Measurements from ENCODE around the gene FBXL20.
A peak's percentile ranks its signal among the peaks of the same experiment; 100 is the strongest.
"Not testable (repeated sequence)": the region's sequence is repeated elsewhere in the genome, so short reads cannot be mapped to it uniquely, and the experiment has no call there.

FBXL20 gene

DNA sequence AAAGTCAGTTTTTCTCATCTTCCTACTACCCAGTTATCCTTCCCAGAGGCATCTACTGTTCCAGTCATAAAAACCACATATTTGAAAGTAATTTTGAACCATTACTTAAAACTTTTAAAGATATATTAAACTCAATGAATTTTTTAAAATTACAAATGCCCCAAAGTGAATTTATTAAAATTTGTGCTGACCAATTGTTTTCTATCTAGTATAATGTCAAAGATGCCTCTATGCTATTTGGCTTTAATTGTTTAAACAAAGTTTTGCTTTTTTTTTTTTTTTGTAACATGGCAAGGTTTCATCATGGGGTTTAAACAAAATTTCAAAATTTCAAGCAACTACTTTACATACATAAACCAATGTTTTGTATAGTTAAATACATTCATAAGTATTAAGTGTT is 60.7 kb downstream of the FBXL20 start:
- DNase-seq (ENCODE audit: low spot score): no peak
- no peak for TF ChIP-seq CTCF (IDR thresholded peaks at IDR 0.05; ENCODE audit: extremely low read depth, missing control alignments)

DNA sequence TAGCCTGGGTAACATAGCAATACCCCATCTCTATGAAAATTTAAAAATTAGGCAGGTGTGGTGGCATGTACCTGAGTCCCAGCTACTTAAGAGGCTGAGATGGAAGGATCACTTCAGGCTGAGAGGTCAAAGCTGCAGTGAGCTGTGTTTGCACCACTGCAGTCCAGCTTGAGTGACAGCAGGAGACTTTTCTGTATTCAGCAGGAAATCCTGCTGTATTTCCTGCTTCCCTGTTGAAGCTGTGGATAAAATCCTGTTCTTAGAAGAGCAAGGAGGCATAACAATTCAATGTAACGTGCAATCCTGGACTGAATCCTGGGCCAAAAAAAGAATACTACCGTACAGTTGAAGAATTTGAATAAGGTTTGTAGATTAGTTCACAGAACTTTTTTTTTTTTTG is 62.2 kb downstream of the FBXL20 start:
- no peak for TF ChIP-seq CTCF (IDR thresholded peaks at IDR 0.05; ENCODE audit: extremely low read depth, missing control alignments)
- DNase-seq (ENCODE audit: low spot score): no peak

- not testable (repeated sequence) for DNase-seq (ENCODE audit: low spot score)
Measured at GRCh38 chr17:39337649-39338048, 63.8 kb downstream of the FBXL20 start.

- peak; percentile 24 for DNase-seq (ENCODE audit: low spot score)
- no peak for TF ChIP-seq CTCF (IDR thresholded peaks at IDR 0.05; ENCODE audit: extremely low read depth, missing control alignments)
Measured at GRCh38 chr17:39335704-39336223, 65.7 kb downstream of the FBXL20 start.

DNA sequence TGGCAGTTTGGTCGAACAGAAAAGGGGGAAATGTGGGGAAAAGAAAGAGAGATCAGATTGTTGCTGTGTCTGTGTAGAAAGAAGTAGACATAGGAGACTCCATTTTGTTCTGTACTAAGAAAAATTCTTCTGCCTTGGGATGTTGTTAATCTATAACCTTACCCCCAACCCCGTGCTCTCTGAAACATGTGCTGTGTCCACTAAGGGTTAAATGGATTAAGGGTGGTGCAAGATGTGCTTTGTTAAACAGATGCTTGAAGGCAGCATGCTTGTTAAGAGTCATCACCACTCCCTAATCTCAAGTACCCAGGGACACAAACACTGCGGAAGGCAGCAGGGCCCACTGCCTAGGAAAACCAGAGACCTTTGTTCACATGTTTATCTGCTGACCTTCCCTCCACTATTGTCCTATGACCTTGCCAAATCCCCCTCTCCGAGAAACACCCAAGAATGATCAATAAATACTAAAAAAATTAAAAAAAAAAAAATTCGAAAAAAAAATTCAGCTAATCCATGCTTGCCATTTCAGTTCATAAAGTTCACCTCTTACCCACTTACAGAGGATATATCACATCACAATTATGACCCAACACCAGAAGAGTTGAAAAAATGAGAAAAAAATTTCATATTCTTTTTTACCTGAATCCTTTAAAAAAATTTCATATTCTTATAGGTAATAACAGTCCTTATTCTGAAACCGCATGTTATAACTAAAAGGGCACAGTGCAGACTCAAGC is 67.2 kb downstream of the FBXL20 start:
- DNase-seq (ENCODE audit: low spot score): not testable (repeated sequence)

DNA sequence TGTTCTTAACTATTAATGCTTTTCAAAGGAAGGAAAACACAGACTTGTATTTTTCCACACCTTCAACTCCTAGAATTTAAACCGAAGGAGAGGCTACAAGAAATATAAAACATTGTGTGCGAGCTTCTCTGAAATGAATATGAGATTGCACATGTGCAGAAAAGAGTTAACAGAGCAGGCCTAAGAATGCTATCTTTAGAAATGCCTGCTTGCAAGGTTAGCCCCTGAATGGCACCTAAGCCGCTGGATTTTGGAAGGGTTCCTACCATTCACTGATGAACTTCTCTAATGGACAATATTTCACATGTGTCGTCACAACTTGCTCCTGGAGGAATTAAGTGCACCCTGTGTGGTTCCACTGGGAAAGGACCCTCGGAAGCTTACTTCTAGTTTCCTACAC is 69.3 kb downstream of the FBXL20 start:
- no peak for DNase-seq (ENCODE audit: low spot score)
- no peak for TF ChIP-seq CTCF (IDR thresholded peaks at IDR 0.05; ENCODE audit: extremely low read depth, missing control alignments)

- DNase-seq (ENCODE audit: low spot score): no peak
- TF ChIP-seq CTCF (IDR thresholded peaks at IDR 0.05; ENCODE audit: extremely low read depth, missing control alignments): no peak
Measured at GRCh38 chr17:39328815-39329214, 72.6 kb downstream of the FBXL20 start.

GRCh38 chr17:39327109-39327508 is 74.3 kb downstream of the FBXL20 start:
- DNase-seq (ENCODE audit: low spot score): no peak

More at GRCh38 chr17:39327109-39327508, 74.3 kb downstream of the FBXL20 start:
- TF ChIP-seq CTCF (IDR thresholded peaks at IDR 0.05; ENCODE audit: extremely low read depth, missing control alignments): no peak

Measured in GM20000 (cell line).